ENCODE results near the gene SEC14L5.

- TF ChIP-seq MAX (IDR thresholded peaks at IDR 0.05; ENCODE audit: low read depth, low read length) = no peak
- no peak for TF ChIP-seq POLR2A (IDR thresholded peaks at IDR 0.05; ENCODE audit: extremely low read depth, insufficient read length)
- no peak for TF ChIP-seq CTCF (IDR thresholded peaks at IDR 0.05; ENCODE audit: low read depth, low read length)
- no peak for TF ChIP-seq MYC (IDR thresholded peaks at IDR 0.05; ENCODE audit: low read depth, low read length)
These were observed 29.1 kb downstream of the SEC14L5 start for GRCh38 chr16:4987250-4987579.

All from NB4 (cell line).